GM12878 (cell line): ENCODE results near the gene SLCO3A1. TPM values are rescaled to one million over a fixed set of nuclear protein-coding genes. Genes with fewer than 3 reads are reported as not detected.

Experiments
- ATAC-seq: fragments of 200-7000 bp; cut with Tn5 transposase; 3 replicates; pipeline ENCODE4 v1.9.1; 2020; ENCODE audit warnings: mild to moderate bottlenecking, moderate library complexity
- BruUV-seq: library from RNA; stranded (reverse); fragments of 400-500 nt; replicated peaks from 2 replicates; lab custom pipeline; 2021; lab: Mats Ljungman, UMichigan
- CTCF ChIA-PET: fragments of 300-600 bp; sonication (Branson Sonifier 250); formaldehyde crosslinking; extraction: SDS; loops from one replicate; lab custom pipeline; 2021; ENCODE audit warnings: inconsistent platforms; lab: Yijun Ruan, JAX
- POLR2A ChIA-PET: fragments of 350-600 bp; formaldehyde crosslinking; extraction: SDS; loops from one replicate; lab custom pipeline; 2021; ENCODE audit warnings: inconsistent platforms; lab: Charles Lee
- RAD21 ChIA-PET: fragments of 300-600 bp; sonication (Branson Sonifier 250); formaldehyde crosslinking; loops from one replicate; lab custom pipeline; 2023; ENCODE audit warnings: antibody characterized with exemption; ENCODE audit not compliant: unreplicated experiment; lab: Charles Lee
- SMC1A ChIA-PET: fragments of 300-600 bp; sonication (Branson Sonifier 250); formaldehyde crosslinking; loops from one replicate; lab custom pipeline; 2023; ENCODE audit not compliant: unreplicated experiment, uncharacterized antibody; lab: Charles Lee
- DNase-seq: peaks from one replicate; pipeline ENCODE4 v3.0.0-alpha.2; 2011; ENCODE audit warnings: low read depth, low spot score
- FAIRE-seq: peaks from 3 replicates; lab custom pipeline; 2011; peaks lifted over from hg19 to GRCh38; lab: Jason Lieb, UNC
- H2AFZ ChIP-seq: 2 replicates; pipeline ENCODE4 v1.6.0; 2011; ENCODE audit warnings: low read depth, low read length, control low read depth; ENCODE audit not compliant: control insufficient read depth
- H3K27ac ChIP-seq: 2 replicates; pipeline ENCODE4 v1.5.1; 2011; ENCODE audit warnings: control low read depth; ENCODE audit not compliant: control insufficient read depth, insufficient read depth
- H3K27me3 ChIP-seq, 2 experiments: replicated peaks in 1 of 2; 2 replicates each; pipeline versions ENCODE4 v1.6.0 to v1.6.1; 2011; ENCODE audit warnings: low read length in 1 of 2; ENCODE audit not compliant: control insufficient read depth in 2 of 2, insufficient read depth in 2 of 2
- H3K36me3 ChIP-seq, 2 experiments: 2 replicates each; pipeline ENCODE4 v1.5.1; 2011; ENCODE audit warnings: low read length in 1 of 2; ENCODE audit not compliant: control insufficient read depth in 2 of 2, insufficient read depth in 2 of 2
- H3K4me1 ChIP-seq: 2 replicates; pipeline ENCODE4 v1.6.1; 2011; ENCODE audit warnings: mild to moderate bottlenecking, low read length, moderate library complexity, mixed read lengths; ENCODE audit not compliant: control insufficient read depth, insufficient read depth
- H3K4me2 ChIP-seq: 2 replicates; pipeline ENCODE4 v1.6.0; 2011; ENCODE audit warnings: control low read depth; ENCODE audit not compliant: control insufficient read depth, insufficient read depth
- H3K4me3 ChIP-seq: fragments of 200-600 bp; sonication (generic); 2 replicates; pipeline ENCODE4 v1.5.1; 2016
- H3K79me2 ChIP-seq: 2 replicates; pipeline ENCODE4 v1.6.0; 2011; ENCODE audit warnings: low read length; ENCODE audit not compliant: control insufficient read depth, insufficient read depth
- H3K9ac ChIP-seq: 2 replicates; pipeline ENCODE4 v1.8.0; 2011; ENCODE audit warnings: low read length, control low read depth, mixed read lengths; ENCODE audit not compliant: control insufficient read depth, insufficient read depth
- H3K9me3 ChIP-seq: replicated peaks from 3 replicates; pipeline ENCODE4 v1.5.1; 2011; ENCODE audit warnings: mild to moderate bottlenecking, low read length; ENCODE audit not compliant: control insufficient read depth, insufficient read depth
- H4K20me1 ChIP-seq: 2 replicates; pipeline ENCODE4 v1.6.0; 2011; ENCODE audit not compliant: control insufficient read depth, insufficient read depth
- BCL3 ChIP-seq: IDR thresholded peaks from 2 replicates; pipeline ENCODE4 v1.6.1; 2011; ENCODE audit warnings: borderline replicate concordance, low read depth, mild to moderate bottlenecking, moderate library complexity, low read length; ENCODE audit not compliant: insufficient read depth, poor library complexity, severe bottlenecking
- CHD2 ChIP-seq: IDR thresholded peaks from 2 replicates; pipeline ENCODE4 v1.6.1; 2011; ENCODE audit warnings: low read depth, low read length, improper control_type of control experiment, borderline replicate concordance
- HDAC2 ChIP-seq: fragments of 200-600 bp; sonication (generic); IDR thresholded peaks from 2 replicates; pipeline ENCODE4 v1.6.1; 2017
- IKZF2 ChIP-seq, 2 experiments: fragments of 450-650 bp; IDR thresholded peaks; 2 replicates each; pipeline ENCODE4 v1.6.1; 2017; ENCODE audit warnings: mild to moderate bottlenecking in 2 of 2, moderate library complexity in 2 of 2
- RELB ChIP-seq: fragments of 450-650 bp; IDR thresholded peaks from 2 replicates; pipeline ENCODE4 v1.6.1; 2017; ENCODE audit warnings: low read depth, mild to moderate bottlenecking, moderate library complexity
- SMAD5 ChIP-seq: IDR thresholded peaks from 2 replicates; pipeline ENCODE4 v1.6.1; 2016; ENCODE audit warnings: antibody characterized with exemption, low read depth
- ZBTB4 ChIP-seq: fragments of 450-650 bp; formaldehyde crosslinking; IDR thresholded peaks from 2 replicates; pipeline ENCODE4 v1.4.0; 2022; ENCODE audit warnings: mild to moderate bottlenecking, moderate library complexity
- ZNF24 ChIP-seq: fragments of 450-650 bp; IDR thresholded peaks from 2 replicates; pipeline ENCODE4 v1.6.1; 2017; ENCODE audit warnings: antibody characterized with exemption, mild to moderate bottlenecking
- ZNF274 ChIP-seq: IDR thresholded peaks from one replicate; pipeline ENCODE4 v1.8.0; 2011; ENCODE audit not compliant: insufficient read length, insufficient read depth
- WGBS: methylation state at CpG from one replicate; pipeline ENCODE4 v1.1.6; 2016; ENCODE audit warnings: low lambda C conversion rate; ENCODE audit not compliant: insufficient replicate concordance, insufficient coverage; ENCODE audit errors: missing lambda C conversion rate; 5-methylcytosine and 5-hydroxymethylcytosine counted together
- in situ Hi-C: fragments of 300-500 bp; cut with MboI; formaldehyde crosslinking; loops from 9 replicates; pipeline ENCODE4 v1.14.3; 2018; ENCODE audit warnings: mixed read lengths
- intact Hi-C: fragments of 100-400 bp; cut with micrococcal nuclease; formaldehyde crosslinking; loops from one replicate; pipeline ENCODE4 v1.14.2; 2022; ENCODE audit not compliant: unreplicated experiment
- polyA plus RNA-seq, 11 experiments: library from polyadenylated mRNA; depleted of rRNA in 4 of 11; unstranded in 6 of 11; stranded (reverse) in 5 of 11; fragments of >200 nt; fragmentation: Nextera tagmentation in 4 of 11; fragmentation: Illumina TruSeq in 1 of 11; extraction: Ambion mirVana in 4 of 11; extraction: Trizol in 1 of 11; gene quantifications; 1 replicate in 1 of 11; 2 replicates in 10 of 11; pipeline versions ENCODE4 v1.2.1 to v1.2.3, GENCODE V29; 2011 to 2016; ENCODE audit warnings: inconsistent platforms in 2 of 11, missing spikeins in 2 of 11, low read depth in 1 of 11
- total RNA-seq, 4 experiments: library from RNA; depleted of rRNA in 3 of 4; stranded (reverse); fragments of >200 nt in 3 of 4; fragmentation: Illumina TruSeq in 1 of 4; extraction: Trizol in 1 of 4; gene quantifications; 2 replicates each; pipeline versions ENCODE4 v1.2.1 to v1.2.3, GENCODE V29; 2013 to 2021

SLCO3A1 gene
- total and polyA plus RNA-seq, 10 of the 15 experiments (the other 5 are each of a cell fraction or from before 2014, with no cell fraction given), result 0.05 to 5.9 (median 0.31) TPM

- BruUV-seq, result no TSS peak
- ChIA-PET SMC1A (no interaction called here), POLR2A (no interaction called here), RAD21 (no interaction called here), CTCF (no interaction called here)
- 29% methylated on average over 2 of the region's 2 CpGs for WGBS
- H3K79me2 ChIP-seq, result no peaks in the 10 kb centered on the region
- in situ Hi-C loops, result no loop called here
- ATAC-seq (no peak), FAIRE-seq (no peak), DNase-seq (no peak)
- no peak overlapping the region for H3K9ac ChIP-seq
- H3K4me1 ChIP-seq, result no peaks in the 10 kb centered on the region
- no peak overlapping the region for H3K4me2 ChIP-seq
- H3K9me3 ChIP-seq, result no peaks in the 10 kb centered on the region
- no peaks in the 10 kb centered on the region for H4K20me1 ChIP-seq
- intact Hi-C loops, result no loop called here
- no peaks in the 10 kb centered on the region for H3K36me3 ChIP-seq
- no peak overlapping the region for H3K27ac ChIP-seq
- no peaks in the 10 kb centered on the region for H3K27me3 ChIP-seq
- TF ChIP-seq HDAC2, result no peak
- TF ChIP-seq RELB, result no peak
- no peak for TF ChIP-seq SMAD5
- no peak for TF ChIP-seq ZNF24
- no peak for TF ChIP-seq ZBTB4 (CRISPR knock-in tag)
- TF ChIP-seq CHD2, result no peak
- no peak for TF ChIP-seq ZNF274
- no peak for TF ChIP-seq BCL3
- no peak for TF ChIP-seq IKZF2 (IDR thresholded peaks at IDR 0.05)
- H2AFZ ChIP-seq, result no peak overlapping the region
- H3K4me3 ChIP-seq, result no peak overlapping the region
These were observed 39.6 kb upstream of the SLCO3A1 start for GRCh38 chr15:91813924-91814323.
